HG02678 (cell line): Measurements from ENCODE around the gene METTL23.

Experiments
- ATAC-seq: cut with Tn5 transposase; IDR thresholded peaks from one replicate; pipeline ENCODE4 v1.9.1; 2021; ENCODE audit warnings: mild to moderate bottlenecking, moderate library complexity; ENCODE audit not compliant: unreplicated experiment

Gene METTL23

GRCh38 chr17:76752006-76752405, 25.4 kb downstream of the METTL23 start:
- ATAC-seq: no peak

- ATAC-seq: no peak
These were observed 26.7 kb downstream of the METTL23 start for GRCh38 chr17:76753061-76753961.

- ATAC-seq: no peak
These were observed 28.6 kb downstream of the METTL23 start for GRCh38 chr17:76755285-76755684.

GRCh38 chr17:76757256-76757655, 30.6 kb downstream of the METTL23 start:
- no peak for ATAC-seq

- no peak for ATAC-seq
These were observed 31.9 kb downstream of the METTL23 start for GRCh38 chr17:76758570-76758969.

- no peak for ATAC-seq
These were observed 46.3 kb downstream of the METTL23 start for GRCh38 chr17:76772842-76773525.

GRCh38 chr17:76775021-76775600, 48.5 kb downstream of the METTL23 start:
- no peak for ATAC-seq

- no peak for ATAC-seq
These were observed 54.7 kb downstream of the METTL23 start for GRCh38 chr17:76781056-76781982.

- no peak for ATAC-seq
These were observed 56.5 kb downstream of the METTL23 start for GRCh38 chr17:76783146-76783545.
